Right cardiac atrium (tissue), 5 donors: ENCODE data around the gene IL18. TPM values are rescaled to one million over a fixed set of nuclear protein-coding genes. Genes with fewer than 3 reads are reported as not detected.

Experiments used
- ATAC-seq, 2 donors: fragments of 200-7000 bp; cut with Tn5 transposase; one replicate each; pipeline versions ENCODE4 v1.8.0 to v1.9.1; 2020; ENCODE audit warnings: moderate library complexity in 2 of 2, mild to moderate bottlenecking in 1 of 2
- DNase-seq, 3 donors: peaks; one replicate each; pipeline ENCODE4 v3.0.0-alpha.2; 2020
- H3K27ac ChIP-seq: one replicate; pipeline ENCODE4 v1.5.1; 2013; ENCODE audit warnings: mild to moderate bottlenecking, low read length, control low read depth, moderate library complexity
- H3K27me3 ChIP-seq: one replicate; pipeline ENCODE4 v1.6.1; 2013; ENCODE audit not compliant: control insufficient read depth, insufficient read depth
- H3K4me1 ChIP-seq: one replicate; pipeline ENCODE4 v1.6.1; 2013; ENCODE audit warnings: low read length; ENCODE audit not compliant: control insufficient read depth, insufficient read depth
- H3K4me3 ChIP-seq: one replicate; pipeline ENCODE4 v1.5.1; 2013; ENCODE audit warnings: low read length, control low read depth
- H3K9me3 ChIP-seq: one replicate; pipeline ENCODE4 v1.6.1; 2013; ENCODE audit warnings: low read length; ENCODE audit not compliant: control insufficient read depth
- WGBS: extraction: QIAGEN DNeasy Blood & Tissue Kit; methylation state at CpG from one replicate; pipeline ENCODE4 v1.1.7; 2013; 5-methylcytosine and 5-hydroxymethylcytosine counted together
- intact Hi-C, 4 donors: fragments of 100-400 bp; cut with DNase I; formaldehyde crosslinking; loops; one replicate each; pipeline versions ENCODE4 v1.11.0 to v1.14.0; 2022 to 2023
- polyA plus RNA-seq: library from polyadenylated mRNA; stranded (reverse); fragments of 200-250 nt; gene quantifications from one replicate; pipeline ENCODE4 v1.2.3, GENCODE V29; 2013
- total RNA-seq, 4 donors: library from RNA; stranded (reverse); fragmentation: NEBNext Ultra II Directional; extraction: Animal tissue kit (Norgen Biotek cat#: 25700); gene quantifications; one replicate each; pipeline ENCODE4 v1.2.1, GENCODE V29; 2021
- donor health status: healthy with polysubstance abuse.
- donor health status: DM: no; HTN: yes; CAD: no.
- donor health status: DM: no; HTN: no; CAD: no.
- donor health status: DM: no; HTN: yes; CAD: no; lungs with severe emphysema.
- donor health status: DM: yes; HTN: yes; CAD: no.

Gene IL18
- total and polyA plus RNA-seq, 5 donors, result 2.9 to 4.9 (median 4.2) TPM

DNA sequence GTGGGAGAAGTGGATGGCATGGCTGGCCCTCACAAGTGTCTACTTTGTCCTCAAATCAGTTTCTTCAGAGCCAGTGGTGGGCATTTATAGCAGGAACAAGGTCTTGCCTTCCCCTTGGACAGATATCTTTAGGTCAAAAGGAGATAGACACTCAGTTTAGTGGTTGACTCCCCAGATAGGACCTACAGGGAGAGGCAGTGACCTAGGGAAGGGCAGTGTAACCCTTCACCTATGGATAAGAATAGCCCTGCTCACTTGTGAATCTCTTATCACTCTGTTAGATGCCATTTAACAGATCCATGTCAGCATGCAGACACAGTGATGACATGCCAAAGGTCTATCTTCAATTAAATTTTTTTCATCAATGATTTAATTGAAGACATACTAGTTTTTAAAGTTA, 22.4 kb upstream of the IL18 start:
- peaks cover 4% of the 10 kb centered on the region for H3K4me1 ChIP-seq
- no peaks in the 10 kb centered on the region for H3K27me3 ChIP-seq
- intact Hi-C loops, result no loop called here
- no peaks in the 10 kb centered on the region for H3K9me3 ChIP-seq
- DNase-seq, result no peak
- peak overlapping the region; percentile 75 for H3K27ac ChIP-seq
- ATAC-seq, result peak in 1 of 2 donors; percentile 41
- H3K4me3 ChIP-seq, result no peak overlapping the region

DNA sequence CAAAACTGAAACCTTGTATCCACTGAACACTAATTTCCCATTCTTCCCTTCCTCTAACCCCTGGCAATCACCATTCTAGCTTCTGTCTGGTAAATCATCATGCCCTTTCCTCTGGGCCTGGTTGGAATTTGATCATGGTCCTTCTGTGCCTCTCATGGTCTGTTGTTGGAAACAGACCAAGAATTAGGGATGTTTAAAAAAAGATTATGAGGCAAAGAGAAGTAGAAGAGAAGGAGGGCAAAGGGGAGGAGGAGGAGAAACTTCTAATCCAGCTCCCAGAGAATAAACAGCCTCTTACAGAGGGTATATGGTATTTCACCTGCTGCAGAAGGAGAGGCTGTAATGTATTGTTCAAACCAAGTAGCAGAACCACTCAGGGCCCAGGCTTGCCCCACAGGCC, 22.0 kb upstream of the IL18 start:
- H3K27me3 ChIP-seq, result no peaks in the 10 kb centered on the region
- no peaks in the 10 kb centered on the region for H3K9me3 ChIP-seq
- intact Hi-C loops, result no loop called here
- H3K4me1 ChIP-seq, result peaks cover 4% of the 10 kb centered on the region
- ATAC-seq (peak; percentile 54 to 61), DNase-seq (no peak)
- no peak overlapping the region for H3K4me3 ChIP-seq
- H3K27ac ChIP-seq, result peak overlapping the region; percentile 75

- Histone ChIP-seq H3K4me3 (no peak overlapping the region), H3K27ac (no peak overlapping the region), H3K9me3 (no peaks in the 10 kb centered on the region), H3K27me3 (no peaks in the 10 kb centered on the region), H3K4me1 (peaks cover 4% of the 10 kb centered on the region)
- ATAC-seq (no peak), DNase-seq (no peak)
- WGBS, result 66% methylated on average over 1 of the region's 1 CpG
- intact Hi-C loops, result no loop called here
Observed at GRCh38 chr11:112182867-112183266, 19.0 kb upstream of the IL18 start.

DNA sequence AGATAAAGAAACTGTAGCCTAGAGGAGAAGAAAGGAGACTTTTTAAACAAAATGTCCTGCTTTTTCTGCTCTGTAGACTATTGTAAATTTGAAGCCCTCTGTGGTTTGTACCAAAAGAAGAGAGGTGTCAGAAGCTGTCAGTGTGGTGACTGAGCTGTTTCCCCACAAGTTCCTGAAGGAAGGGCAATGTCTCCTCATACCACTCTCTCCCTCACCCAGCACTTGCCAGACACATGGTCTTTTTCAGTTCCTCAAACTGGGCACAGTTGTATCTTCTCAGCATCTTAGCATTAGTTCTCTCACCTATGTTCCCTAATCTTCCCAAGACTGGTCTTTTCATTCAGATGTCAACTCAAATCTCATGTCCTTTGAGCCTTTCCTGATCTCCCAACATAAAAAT, 15.7 kb upstream of the IL18 start:
- peak; percentile 27 to 36 for ATAC-seq
- no peak overlapping the region for H3K4me3 ChIP-seq
- peak overlapping the region; percentile 52 for H3K27ac ChIP-seq

DNA sequence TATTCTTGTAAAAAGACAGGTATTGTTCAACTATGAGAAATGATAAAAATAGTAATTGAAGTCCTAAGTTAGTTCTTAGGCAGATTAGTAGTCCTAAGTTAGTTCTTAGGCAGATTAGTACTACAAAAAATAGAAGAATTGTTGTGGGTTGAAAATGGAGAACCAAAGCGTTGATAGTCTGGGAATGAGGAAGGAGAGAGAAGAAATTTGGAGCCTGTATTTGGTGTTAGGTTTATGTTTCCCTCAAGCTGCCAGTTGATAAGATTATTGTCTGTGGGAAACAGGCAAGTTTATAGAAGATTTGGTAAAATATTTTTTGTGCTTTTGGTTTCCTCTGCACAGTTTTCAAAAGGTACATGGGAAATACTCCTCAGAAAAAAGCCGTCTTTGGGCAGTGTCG, 15.0 kb upstream of the IL18 start:
- intact Hi-C loops, result loop anchor here in 3 of 4 donors (5.0 to 10.0 kb wide), 2 partner anchors 64 to 67 kb away; no protein-coding TSS in a partner anchor
- H3K27ac ChIP-seq, result peak overlapping the region; percentile 85
- H3K4me1 ChIP-seq, result no peaks in the 10 kb centered on the region
- H3K9me3 ChIP-seq, result no peaks in the 10 kb centered on the region
- WGBS, result 42% methylated on average over 3 of the region's 3 CpGs
- ATAC-seq (no peak), DNase-seq (no peak)
- no peaks in the 10 kb centered on the region for H3K27me3 ChIP-seq
- peak overlapping the region; percentile 31 for H3K4me3 ChIP-seq

More for the DNA sequence above, 15.7 kb upstream of the IL18 start:
- DNase-seq, result no peak
- no peaks in the 10 kb centered on the region for H3K4me1 ChIP-seq
- intact Hi-C loops, result loop anchor here in 3 of 4 donors (5.0 to 10.0 kb wide), 2 partner anchors 65 to 67 kb away; no protein-coding TSS in a partner anchor
- H3K9me3 ChIP-seq, result no peaks in the 10 kb centered on the region
- H3K27me3 ChIP-seq, result no peaks in the 10 kb centered on the region

DNA sequence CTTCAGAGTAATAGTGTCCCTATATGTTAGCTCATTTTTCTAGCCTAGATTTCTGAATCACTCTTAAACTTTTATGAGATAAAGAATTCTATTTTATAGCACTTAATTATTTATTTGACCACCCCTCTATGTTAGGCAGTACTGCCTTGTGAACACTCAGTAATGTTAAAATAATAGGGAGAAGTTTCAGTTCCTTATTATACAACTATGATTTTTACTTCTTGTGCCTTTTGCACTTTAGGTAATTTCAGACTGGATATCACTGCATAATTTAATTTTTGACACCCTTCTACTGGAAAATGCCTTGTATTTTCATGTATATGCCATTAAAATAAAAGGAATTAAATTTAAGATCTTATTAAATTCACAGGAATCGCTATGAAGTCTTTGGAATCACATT, 14.5 kb upstream of the IL18 start:
- intact Hi-C loops, result loop anchor here in 3 of 4 donors (5.0 to 10.0 kb wide), 2 partner anchors 64 to 66 kb away; no protein-coding TSS in a partner anchor

GRCh38 chr11:112177589-112177988, 13.7 kb upstream of the IL18 start:
- DNase-seq, result no peak
- ATAC-seq, result no peak
- intact Hi-C loops, result loop anchor here in 3 of 4 donors (5.0 to 10.0 kb wide), 2 partner anchors 63 to 65 kb away; no protein-coding TSS in a partner anchor
- Histone ChIP-seq H3K9me3 (no peaks in the 10 kb centered on the region), H3K27ac (no peak overlapping the region), H3K4me3 (peak overlapping the region; percentile 69), H3K27me3 (no peaks in the 10 kb centered on the region), H3K4me1 (no peaks in the 10 kb centered on the region)
- 71% methylated on average over 4 of the region's 4 CpGs for WGBS

More for the DNA sequence above, 14.5 kb upstream of the IL18 start:
- ATAC-seq, result no peak
- no peaks in the 10 kb centered on the region for H3K4me1 ChIP-seq
- peak overlapping the region; percentile 69 for H3K4me3 ChIP-seq
- DNase-seq, result no peak
- WGBS, result 96% methylated on average over 1 of the region's 1 CpG
- H3K27ac ChIP-seq, result no peak overlapping the region
- no peaks in the 10 kb centered on the region for H3K27me3 ChIP-seq
- no peaks in the 10 kb centered on the region for H3K9me3 ChIP-seq

- H3K27ac ChIP-seq, result no peak overlapping the region
- DNase-seq (no peak), ATAC-seq (no peak)
- no peaks in the 10 kb centered on the region for H3K4me1 ChIP-seq
- intact Hi-C loops, result loop anchor here in 3 of 4 donors (5.0 to 10.0 kb wide), 2 partner anchors 61 to 64 kb away; no protein-coding TSS in a partner anchor
- no peaks in the 10 kb centered on the region for H3K27me3 ChIP-seq
- no peaks in the 10 kb centered on the region for H3K9me3 ChIP-seq
- 61% methylated on average over 1 of the region's 1 CpG for WGBS
- H3K4me3 ChIP-seq, result peak overlapping the region; percentile 69
Observed at GRCh38 chr11:112176077-112176476, 12.2 kb upstream of the IL18 start.

DNA sequence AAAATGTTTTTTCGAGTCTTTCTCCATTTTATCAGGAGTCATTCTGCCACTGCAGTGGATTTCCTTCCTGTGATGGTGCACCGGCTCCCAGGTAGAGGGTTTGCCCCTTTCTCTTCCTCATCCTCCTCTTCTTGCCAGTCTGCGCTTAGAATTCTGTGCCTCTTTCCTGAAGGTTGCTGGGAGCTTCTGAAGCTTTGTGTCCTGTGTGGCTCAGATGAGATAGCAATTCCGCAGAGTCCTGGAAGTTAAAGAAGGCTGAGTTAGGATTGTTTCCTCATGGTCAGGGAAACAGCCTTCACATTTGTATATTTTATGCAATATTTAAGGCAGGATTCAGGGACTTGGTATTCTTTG, 11.7 kb upstream of the IL18 start:
- H3K27me3 ChIP-seq, result no peaks in the 10 kb centered on the region
- WGBS, result 6% methylated on average over 4 of the region's 4 CpGs
- DNase-seq (no peak), ATAC-seq (peak; percentile 52 to 58)
- peak overlapping the region; percentile 69 for H3K4me3 ChIP-seq
- H3K4me1 ChIP-seq, result no peaks in the 10 kb centered on the region
- H3K27ac ChIP-seq, result peak overlapping the region; percentile 80
- H3K9me3 ChIP-seq, result no peaks in the 10 kb centered on the region
- intact Hi-C loops, result loop anchor here in 3 of 4 donors (5.0 to 10.0 kb wide), 2 partner anchors 61 to 63 kb away; no protein-coding TSS in a partner anchor

DNA sequence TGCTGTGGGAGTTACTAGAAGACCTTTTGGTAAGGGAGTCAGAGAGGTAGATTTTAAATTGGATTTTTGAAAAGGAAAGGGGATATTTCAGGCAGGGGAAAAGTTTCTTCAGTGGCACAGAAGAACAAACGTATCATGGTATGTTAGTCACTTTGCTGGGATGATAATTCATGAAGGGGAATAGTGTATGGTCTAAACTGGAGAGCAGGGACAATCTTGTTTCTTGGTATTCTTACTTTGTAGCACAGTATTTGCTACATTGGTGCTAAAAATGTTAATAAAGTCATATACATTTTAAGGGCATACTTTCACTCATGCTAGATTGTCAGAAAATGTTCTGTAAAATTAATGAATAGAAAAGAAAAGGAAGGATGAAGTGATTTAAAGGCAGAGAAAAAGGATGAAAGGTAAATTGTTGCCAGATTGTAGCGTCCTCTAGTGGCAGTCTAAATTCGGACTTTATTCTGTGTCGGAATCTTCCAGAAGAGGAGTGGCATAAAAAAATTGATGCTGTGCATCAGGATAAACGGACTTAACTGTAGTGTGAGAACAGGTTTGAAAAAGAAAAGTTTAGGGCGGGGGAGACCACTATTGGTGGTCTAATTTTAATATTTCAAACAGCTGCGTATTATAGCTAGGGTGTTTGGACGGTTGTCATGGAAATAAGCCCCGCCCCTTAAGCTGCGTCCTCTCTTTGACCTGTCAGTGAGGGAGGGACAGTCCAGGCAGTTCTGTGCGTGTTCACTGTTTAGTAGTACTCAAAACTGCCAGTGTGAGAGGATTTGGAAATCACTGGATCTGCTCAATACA, 11.1 kb upstream of the IL18 start, which contains the start of gene BCO2:
TSS of gene BCO2 (plus strand) at position 724 of the 810 bp plus-strand sequence. CDS start 90 bp downstream, outside the sequence.
- Histone ChIP-seq H3K27ac (peak within 1 kb of the TSS; percentile 80), H3K27me3 (no peaks in the 10 kb centered on the region), H3K4me3 (peak within 1 kb of the TSS; percentile 69), H3K4me1 (no peaks in the 10 kb centered on the region), H3K9me3 (no peaks in the 10 kb centered on the region)
- DNase-seq, result peak; percentile 88 to 93 (median 90)
- intact Hi-C loops, result loop anchor here in 3 of 4 donors (5.0 to 10.0 kb wide), 2 partner anchors 60 to 63 kb away; no protein-coding TSS in a partner anchor
- WGBS, result 4% methylated on average over 11 of the region's 11 CpGs
- peak; percentile 95 to 96 for ATAC-seq

GRCh38 chr11:112173152-112173551, 9.3 kb upstream of the IL18 start:
- H3K27ac ChIP-seq, result no peak overlapping the region
- no peak overlapping the region for H3K4me3 ChIP-seq
- peak; percentile 37 to 66 (median 60) for DNase-seq
- H3K9me3 ChIP-seq, result no peaks in the 10 kb centered on the region
- WGBS, result 52% methylated on average over 3 of the region's 3 CpGs
- intact Hi-C loops, result loop anchor here in 1 of 4 donors (10.0 kb wide), 1 partner anchor 58 kb away; no protein-coding TSS in a partner anchor
- no peaks in the 10 kb centered on the region for H3K4me1 ChIP-seq
- no peaks in the 10 kb centered on the region for H3K27me3 ChIP-seq
- ATAC-seq, result peak; percentile 41 to 49
